IMR-90 (cell line): Measurements from ENCODE around the gene FBXO31. TPM values are rescaled to one million over a fixed set of nuclear protein-coding genes. Genes with fewer than 3 reads are reported as not detected.

ENCODE experiments used
- ATAC-seq: fragments of 200-7000 bp; cut with Tn5 transposase; 2 replicates; pipeline ENCODE4 v1.9.1; 2020; ENCODE audit warnings: low read depth, mild to moderate bottlenecking, moderate library complexity
- BruUV-seq: library from RNA; stranded (reverse); fragments of 400-500 nt; replicated peaks from 2 replicates; lab custom pipeline; 2021; lab: Mats Ljungman, UMichigan
- CTCF ChIA-PET: fragments of 300-600 bp; formaldehyde crosslinking; extraction: SDS; loops from one replicate; lab custom pipeline; 2021; ENCODE audit warnings: antibody characterized with exemption; lab: Yijun Ruan, JAX
- POLR2A ChIA-PET: fragments of 300-600 bp; sonication (Branson Sonifier 250); formaldehyde crosslinking; loops from one replicate; lab custom pipeline; 2022; ENCODE audit warnings: antibody characterized with exemption; ENCODE audit not compliant: unreplicated experiment; lab: Charles Lee
- DNase-seq: peaks from one replicate; pipeline ENCODE4 v3.0.0; 2013
- H2AFZ ChIP-seq: replicated peaks from 2 replicates; pipeline ENCODE3; 2013; ENCODE audit warnings: low read length, mild to moderate bottlenecking; ENCODE audit not compliant: poor library complexity
- H2AK5ac ChIP-seq: 2 replicates; pipeline ENCODE4 v1.6.1; 2013; ENCODE audit warnings: low read depth, low read length, inconsistent platforms
- H2AK9ac ChIP-seq: replicated peaks from 2 replicates; pipeline ENCODE3; 2013; ENCODE audit warnings: mild to moderate bottlenecking, low read depth, low read length, moderate library complexity; ENCODE audit not compliant: poor library complexity
- H2BK120ac ChIP-seq: 2 replicates; pipeline ENCODE4 v1.6.1; 2013; ENCODE audit warnings: low read depth, low read length, inconsistent platforms
- H2BK15ac ChIP-seq: 3 replicates; pipeline ENCODE4 v1.6.1; 2013; ENCODE audit warnings: low read depth, low read length, inconsistent platforms
- H2BK20ac ChIP-seq: 2 replicates; pipeline ENCODE4 v1.6.1; 2013; ENCODE audit warnings: low read depth, mild to moderate bottlenecking, inconsistent platforms, low read length, moderate library complexity
- H2BK5ac ChIP-seq: 2 replicates; pipeline ENCODE4 v1.6.1; 2013; ENCODE audit warnings: mild to moderate bottlenecking, low read depth, low read length, inconsistent platforms; ENCODE audit not compliant: poor library complexity, severe bottlenecking
- H3K14ac ChIP-seq: replicated peaks from 2 replicates; pipeline ENCODE4 v1.6.1; 2013; ENCODE audit warnings: low read depth, low read length, inconsistent platforms
- H3K18ac ChIP-seq: 2 replicates; pipeline ENCODE4 v1.6.1; 2013; ENCODE audit warnings: low read depth, low read length, control low read depth
- H3K23ac ChIP-seq: 2 replicates; pipeline ENCODE4 v1.6.1; 2013; ENCODE audit warnings: low read depth, low read length, inconsistent platforms
- H3K27ac ChIP-seq: 2 replicates; pipeline ENCODE4 v1.5.1; 2013; ENCODE audit warnings: mild to moderate bottlenecking, control low read depth, low read length; ENCODE audit not compliant: insufficient read depth
- H3K27me3 ChIP-seq: 2 replicates; pipeline ENCODE4 v1.6.1; 2013; ENCODE audit warnings: low read length; ENCODE audit not compliant: control insufficient read depth, insufficient read depth
- H3K36me3 ChIP-seq: 2 replicates; pipeline ENCODE4 v1.6.1; 2013; ENCODE audit warnings: low read length, mixed read lengths; ENCODE audit not compliant: control insufficient read depth, insufficient read depth
- H3K4ac ChIP-seq: 2 replicates; pipeline ENCODE4 v1.6.1; 2013; ENCODE audit warnings: low read depth, low read length, inconsistent platforms
- H3K4me1 ChIP-seq: 2 replicates; pipeline ENCODE4 v1.6.1; 2013; ENCODE audit warnings: low read length, mixed read lengths; ENCODE audit not compliant: control insufficient read depth, insufficient read depth
- H3K4me2 ChIP-seq: 2 replicates; pipeline ENCODE4 v1.6.1; 2013; ENCODE audit warnings: low read depth, mild to moderate bottlenecking, control low read depth, low read length, moderate library complexity
- H3K4me3 ChIP-seq: 2 replicates; pipeline ENCODE4 v1.5.1; 2013; ENCODE audit warnings: low read depth, mild to moderate bottlenecking, control low read depth, low read length, moderate library complexity; ENCODE audit not compliant: insufficient read depth
- H3K56ac ChIP-seq: 2 replicates; pipeline ENCODE4 v1.6.1; 2013; ENCODE audit warnings: low read length, inconsistent platforms; ENCODE audit not compliant: insufficient read depth; ENCODE audit errors: extremely low read depth
- H3K79me1 ChIP-seq, 2 experiments: 2 replicates each; pipeline ENCODE4 v1.6.1; 2013; ENCODE audit warnings: low read length in 2 of 2, inconsistent platforms in 1 of 2, low read depth in 1 of 2
- H3K9ac ChIP-seq: 2 replicates; pipeline ENCODE4 v1.6.1; 2013; ENCODE audit warnings: low read depth, low read length, control low read depth
- H3K9me1 ChIP-seq: 2 replicates; pipeline ENCODE4 v1.6.1; 2013; ENCODE audit warnings: low read length, inconsistent platforms; ENCODE audit not compliant: insufficient read depth
- H3K9me3 ChIP-seq: 2 replicates; pipeline ENCODE4 v1.6.1; 2013; ENCODE audit warnings: low read length; ENCODE audit not compliant: control insufficient read depth, insufficient read depth
- H4K20me1 ChIP-seq: 2 replicates; pipeline ENCODE4 v1.6.1; 2013; ENCODE audit warnings: low read length, inconsistent platforms; ENCODE audit not compliant: insufficient read depth
- H4K5ac ChIP-seq: 2 replicates; pipeline ENCODE4 v1.6.1; 2013; ENCODE audit warnings: mild to moderate bottlenecking, low read depth, low read length, control low read depth
- H4K8ac ChIP-seq, 2 experiments: 2 replicates each; pipeline ENCODE4 v1.6.1; 2013; ENCODE audit warnings: low read depth in 2 of 2, low read length in 2 of 2, control low read depth in 1 of 2, inconsistent platforms in 1 of 2
- H4K91ac ChIP-seq: 2 replicates; pipeline ENCODE4 v1.6.1; 2013; ENCODE audit warnings: low read depth, low read length, inconsistent platforms; ENCODE audit not compliant: insufficient read depth
- BHLHE40 ChIP-seq: fragments of 150-350 bp; IDR thresholded peaks from 2 replicates; pipeline ENCODE4 v1.6.1; 2016; ENCODE audit warnings: mild to moderate bottlenecking, low read depth, low read length
- CEBPB ChIP-seq: IDR thresholded peaks from 2 replicates; pipeline ENCODE4 v1.6.1; 2012; ENCODE audit warnings: low read depth, low read length, improper control_type of control experiment
- CHD1 ChIP-seq: IDR thresholded peaks from 2 replicates; pipeline ENCODE4 v1.6.1; 2012; ENCODE audit warnings: low read depth, low read length, improper control_type of control experiment
- FOS ChIP-seq: fragments of 150-350 bp; IDR thresholded peaks from 2 replicates; pipeline ENCODE4 v1.6.1; 2016; ENCODE audit warnings: low read depth, low read length
- MAFK ChIP-seq: IDR thresholded peaks from 2 replicates; pipeline ENCODE4 v1.6.1; 2012; ENCODE audit warnings: low read depth, low read length, improper control_type of control experiment
- MAZ ChIP-seq: IDR thresholded peaks from 2 replicates; pipeline ENCODE4 v1.6.1; 2012; ENCODE audit warnings: low read depth, mild to moderate bottlenecking, low read length, improper control_type of control experiment, moderate library complexity, borderline replicate concordance
- MXI1 ChIP-seq: IDR thresholded peaks from 2 replicates; pipeline ENCODE4 v1.6.1; 2012; ENCODE audit warnings: low read depth, mild to moderate bottlenecking, low read length, moderate library complexity, borderline replicate concordance
- NFE2L2 ChIP-seq: fragments of 150-350 bp; IDR thresholded peaks from 2 replicates; pipeline ENCODE4 v1.6.1; 2016; ENCODE audit warnings: low read depth, mild to moderate bottlenecking, low read length
- POLR2A ChIP-seq: IDR thresholded peaks from 2 replicates; pipeline ENCODE4 v1.6.1; 2012; ENCODE audit warnings: mild to moderate bottlenecking, low read depth, low read length
- RAD21 ChIP-seq: IDR thresholded peaks from 2 replicates; pipeline ENCODE4 v1.6.1; 2012; ENCODE audit warnings: low read length, improper control_type of control experiment
- RFX5 ChIP-seq: IDR thresholded peaks from 2 replicates; pipeline ENCODE4 v1.8.0; 2012; ENCODE audit warnings: low read depth, mild to moderate bottlenecking, low read length, moderate library complexity
- WGBS, 2 experiments: methylation state at CpG; one replicate each; pipeline versions ENCODE4 v1.1.5 to v1.1.7; 2013; ENCODE audit warnings: missing lambda C conversion rate in 2 of 2; ENCODE audit not compliant: insufficient read length in 1 of 2; ENCODE audit errors: extremely low coverage in 2 of 2; 5-methylcytosine and 5-hydroxymethylcytosine counted together
- dilution Hi-C: fragments of 300-500 bp; cut with HindIII; formaldehyde crosslinking; loops from one replicate; pipeline ENCODE4 v1.14.3; 2018; ENCODE audit warnings: low sequenced_read_pairs; ENCODE audit not compliant: unreplicated experiment
- in situ Hi-C: fragments of 300-500 bp; cut with MboI; formaldehyde crosslinking; loops from 3 replicates; pipeline ENCODE4 v1.14.3; 2019; ENCODE audit warnings: low sequenced_read_pairs, inconsistent platforms, mixed read lengths
- intact Hi-C: fragments of 100-400 bp; cut with micrococcal nuclease; formaldehyde crosslinking; loops from 2 replicates; pipeline ENCODE4 v1.10.0; 2022
- polyA plus RNA-seq, 3 experiments: library from polyadenylated mRNA; depleted of rRNA; stranded (reverse); fragments of >200 nt; gene quantifications; 2 replicates each; pipeline ENCODE4 v1.2.3, GENCODE V29; 2012; ENCODE audit warnings: low replicate concordance in 1 of 3
- total RNA-seq: library from RNA; depleted of rRNA; stranded (reverse); fragments of >200 nt; gene quantifications from 2 replicates; pipeline ENCODE4 v1.2.3, GENCODE V29; 2012
- TF ChIP-seq, protein P1 (sequence below): fragments of 150-350 bp; IDR thresholded peaks from 2 replicates; pipeline ENCODE4 v1.6.1; 2017; ENCODE audit warnings: mild to moderate bottlenecking, antibody characterized with exemption, low read length, low read depth
- TF ChIP-seq, protein P2 (sequence below): conservative IDR thresholded peaks from 2 replicates; pipeline ENCODE4 v1.5.1; 2012; ENCODE audit warnings: mild to moderate bottlenecking, low read depth, low read length, improper control_type of control experiment
- TF ChIP-seq, protein P3 (sequence below): fragments of 150-350 bp; IDR thresholded peaks from 2 replicates; pipeline ENCODE4 v1.6.1; 2016; ENCODE audit warnings: low read depth, mild to moderate bottlenecking, low read length, moderate library complexity, borderline replicate concordance

The FBXO31 gene
- total and polyA plus RNA-seq, 2 of the 4 experiments (the other 2 are of a cell fraction) = 10.4 to 16.9 TPM

DNA sequence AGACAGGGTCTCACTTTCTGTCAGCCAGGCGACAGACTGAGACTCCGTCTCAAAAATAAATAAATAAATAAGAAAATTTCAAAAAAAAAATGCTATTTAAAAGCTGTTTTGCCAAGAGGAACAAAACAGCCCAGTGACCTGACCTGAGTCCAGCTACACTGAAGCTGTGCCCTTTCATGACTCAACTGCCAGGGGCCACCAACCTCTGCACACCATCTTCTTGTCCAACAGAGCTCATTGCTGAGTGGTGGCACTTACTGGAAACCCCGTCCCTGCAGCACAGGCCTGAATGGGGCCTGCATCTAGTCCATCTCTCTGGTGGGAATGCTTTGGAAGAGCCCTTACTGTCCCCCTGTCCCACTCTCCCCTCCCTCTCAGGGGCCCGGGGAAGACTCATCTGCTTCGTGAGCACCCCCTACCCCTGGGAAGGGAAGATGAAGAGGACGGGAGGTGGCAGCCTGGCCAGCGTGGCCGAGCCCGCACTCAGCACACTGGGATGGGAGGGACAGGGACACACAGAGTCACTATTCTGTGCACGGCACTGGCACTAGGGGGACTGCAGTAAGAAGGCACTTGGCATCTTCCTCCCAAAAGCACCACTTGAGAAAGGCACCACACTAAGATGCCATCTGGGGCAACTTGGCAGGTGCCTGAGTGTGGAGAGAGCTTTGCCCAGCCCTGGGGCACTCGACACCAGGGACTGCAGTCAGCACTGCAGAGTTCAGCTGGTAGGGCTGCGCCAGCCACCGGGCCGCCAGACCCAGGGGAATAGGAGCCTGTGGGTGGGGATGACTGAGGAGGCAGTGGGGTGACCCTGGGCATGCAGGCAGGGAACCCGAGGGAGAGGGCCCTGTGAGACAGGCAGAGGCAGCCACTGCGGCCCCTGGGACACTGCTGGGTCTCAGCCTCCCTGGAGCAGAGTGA, 13.5 kb downstream of the FBXO31 start:
- CTCF ChIA-PET = no interaction called here
- POLR2A ChIA-PET = no interaction called here
- H2BK20ac ChIP-seq = no peak overlapping the region
- no peak for DNase-seq
- WGBS, 2 experiments = 81% methylated on average over 3 of the region's 16 CpGs; no CpG with 5 or more reads in 1 of the 2 experiments
- H3K14ac ChIP-seq = no peak overlapping the region
- no peak overlapping the region for H3K18ac ChIP-seq
- no peaks in the 10 kb centered on the region for H3K27me3 ChIP-seq
- no peaks in the 10 kb centered on the region for H3K9me3 ChIP-seq
- in situ Hi-C loops = no loop called here
- no peak overlapping the region for H3K56ac ChIP-seq
- peaks cover 13% of the 10 kb centered on the region for H3K9me1 ChIP-seq
- peaks cover 62% of the 10 kb centered on the region for H4K20me1 ChIP-seq
- TF ChIP-seq CEBPB (no peak), FOS (no peak), RAD21 (no peak), NFE2L2 (no peak), MAZ (no peak), MXI1 (no peak), POLR2A (no peak), RFX5 (no peak), CHD1 (no peak), MAFK (no peak), BHLHE40 (no peak)
- TF ChIP-seq, protein P1, sequence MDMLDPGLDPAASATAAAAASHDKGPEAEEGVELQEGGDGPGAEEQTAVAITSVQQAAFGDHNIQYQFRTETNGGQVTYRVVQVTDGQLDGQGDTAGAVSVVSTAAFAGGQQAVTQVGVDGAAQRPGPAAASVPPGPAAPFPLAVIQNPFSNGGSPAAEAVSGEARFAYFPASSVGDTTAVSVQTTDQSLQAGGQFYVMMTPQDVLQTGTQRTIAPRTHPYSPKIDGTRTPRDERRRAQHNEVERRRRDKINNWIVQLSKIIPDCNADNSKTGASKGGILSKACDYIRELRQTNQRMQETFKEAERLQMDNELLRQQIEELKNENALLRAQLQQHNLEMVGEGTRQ = no peak
- TF ChIP-seq, protein P2, sequence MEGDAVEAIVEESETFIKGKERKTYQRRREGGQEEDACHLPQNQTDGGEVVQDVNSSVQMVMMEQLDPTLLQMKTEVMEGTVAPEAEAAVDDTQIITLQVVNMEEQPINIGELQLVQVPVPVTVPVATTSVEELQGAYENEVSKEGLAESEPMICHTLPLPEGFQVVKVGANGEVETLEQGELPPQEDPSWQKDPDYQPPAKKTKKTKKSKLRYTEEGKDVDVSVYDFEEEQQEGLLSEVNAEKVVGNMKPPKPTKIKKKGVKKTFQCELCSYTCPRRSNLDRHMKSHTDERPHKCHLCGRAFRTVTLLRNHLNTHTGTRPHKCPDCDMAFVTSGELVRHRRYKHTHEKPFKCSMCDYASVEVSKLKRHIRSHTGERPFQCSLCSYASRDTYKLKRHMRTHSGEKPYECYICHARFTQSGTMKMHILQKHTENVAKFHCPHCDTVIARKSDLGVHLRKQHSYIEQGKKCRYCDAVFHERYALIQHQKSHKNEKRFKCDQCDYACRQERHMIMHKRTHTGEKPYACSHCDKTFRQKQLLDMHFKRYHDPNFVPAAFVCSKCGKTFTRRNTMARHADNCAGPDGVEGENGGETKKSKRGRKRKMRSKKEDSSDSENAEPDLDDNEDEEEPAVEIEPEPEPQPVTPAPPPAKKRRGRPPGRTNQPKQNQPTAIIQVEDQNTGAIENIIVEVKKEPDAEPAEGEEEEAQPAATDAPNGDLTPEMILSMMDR = no peak
- TF ChIP-seq, protein P3, sequence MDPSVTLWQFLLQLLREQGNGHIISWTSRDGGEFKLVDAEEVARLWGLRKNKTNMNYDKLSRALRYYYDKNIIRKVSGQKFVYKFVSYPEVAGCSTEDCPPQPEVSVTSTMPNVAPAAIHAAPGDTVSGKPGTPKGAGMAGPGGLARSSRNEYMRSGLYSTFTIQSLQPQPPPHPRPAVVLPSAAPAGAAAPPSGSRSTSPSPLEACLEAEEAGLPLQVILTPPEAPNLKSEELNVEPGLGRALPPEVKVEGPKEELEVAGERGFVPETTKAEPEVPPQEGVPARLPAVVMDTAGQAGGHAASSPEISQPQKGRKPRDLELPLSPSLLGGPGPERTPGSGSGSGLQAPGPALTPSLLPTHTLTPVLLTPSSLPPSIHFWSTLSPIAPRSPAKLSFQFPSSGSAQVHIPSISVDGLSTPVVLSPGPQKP = no peak
- no peak overlapping the region for H2BK15ac ChIP-seq
- ATAC-seq = peak; percentile 21; the same call in 1 of the 2 replicates
- dilution Hi-C loops = no loop called here
- no peak overlapping the region for H2BK120ac ChIP-seq
- peaks cover 4% of the 10 kb centered on the region; the same call in 1 of the 2 replicates for H3K36me3 ChIP-seq
- H4K8ac ChIP-seq = no peak overlapping the region
- no peak overlapping the region for H2AFZ ChIP-seq
- no peak overlapping the region for H3K4me2 ChIP-seq
- H3K4ac ChIP-seq = no peak overlapping the region
- no peak overlapping the region for H2BK5ac ChIP-seq
- no TSS peak for BruUV-seq
- H4K5ac ChIP-seq = no peak overlapping the region
- no peak overlapping the region for H2AK9ac ChIP-seq
- H3K23ac ChIP-seq = no peak overlapping the region
- H4K91ac ChIP-seq = no peak overlapping the region
- H3K4me1 ChIP-seq = no peaks in the 10 kb centered on the region
- no peak overlapping the region for H3K9ac ChIP-seq
- H3K4me3 ChIP-seq = no peak overlapping the region
- intact Hi-C loops = no loop called here
- no peak overlapping the region for H3K27ac ChIP-seq
- no peak overlapping the region for H2AK5ac ChIP-seq
- peaks cover 35 to 78% of the 10 kb centered on the region in 2 experiments for H3K79me1 ChIP-seq
